Immature natural killer cell (primary cell): ENCODE results near the gene KLF9. TPM values are rescaled to one million over a fixed set of nuclear protein-coding genes. Genes with fewer than 3 reads are reported as not detected.

Experiments used
- DNase-seq, 3 donors: peaks; one replicate each; pipeline ENCODE4 v3.0.0; 2022; ENCODE audit warnings: mixed read lengths in 1 of 3
- H3K27ac Mint-ChIP-seq, 6 donors: one replicate each; pipeline ENCODE4 v1.8.0; 2020; ENCODE audit warnings: mixed read lengths in 6 of 6, mild to moderate bottlenecking in 5 of 6, inconsistent platforms in 4 of 6, moderate library complexity in 3 of 6
- H3K27me3 Mint-ChIP-seq, 3 donors: one replicate each; pipeline ENCODE4 v1.8.0; 2020 to 2021; ENCODE audit warnings: low read depth in 3 of 3, mild to moderate bottlenecking in 3 of 3, mixed read lengths in 3 of 3, moderate library complexity in 3 of 3, inconsistent platforms in 1 of 3
- H3K36me3 Mint-ChIP-seq, 3 donors: one replicate each; pipeline ENCODE4 v1.8.0; 2020; ENCODE audit warnings: mixed read lengths in 3 of 3, inconsistent platforms in 2 of 3, mild to moderate bottlenecking in 2 of 3
- H3K4me1 Mint-ChIP-seq, 2 donors: one replicate each; pipeline ENCODE4 v1.8.0; 2020; ENCODE audit warnings: inconsistent platforms in 2 of 2, mild to moderate bottlenecking in 2 of 2, mixed read lengths in 2 of 2, moderate library complexity in 1 of 2
- H3K4me3 Mint-ChIP-seq, 5 donors: one replicate each; pipeline ENCODE4 v1.8.0; 2020; ENCODE audit warnings: mild to moderate bottlenecking in 5 of 5, mixed read lengths in 5 of 5, inconsistent platforms in 3 of 5, moderate library complexity in 3 of 5
- H3K9me3 Mint-ChIP-seq, 6 donors: one replicate each; pipeline ENCODE4 v1.8.0; 2020; ENCODE audit warnings: mild to moderate bottlenecking in 6 of 6, mixed read lengths in 6 of 6, inconsistent platforms in 4 of 6, moderate library complexity in 3 of 6
- polyA plus RNA-seq, 3 donors: library from polyadenylated mRNA; unstranded; fragments of 300-500 nt; fragmentation: Illumina TruSeq; gene quantifications; one replicate each; pipeline ENCODE4 v1.2.3, GENCODE V29; 2021

The KLF9 gene
- polyA plus RNA-seq, 3 donors from 2014 or later = 1.1 to 3.0 (median 1.3) TPM

DNA sequence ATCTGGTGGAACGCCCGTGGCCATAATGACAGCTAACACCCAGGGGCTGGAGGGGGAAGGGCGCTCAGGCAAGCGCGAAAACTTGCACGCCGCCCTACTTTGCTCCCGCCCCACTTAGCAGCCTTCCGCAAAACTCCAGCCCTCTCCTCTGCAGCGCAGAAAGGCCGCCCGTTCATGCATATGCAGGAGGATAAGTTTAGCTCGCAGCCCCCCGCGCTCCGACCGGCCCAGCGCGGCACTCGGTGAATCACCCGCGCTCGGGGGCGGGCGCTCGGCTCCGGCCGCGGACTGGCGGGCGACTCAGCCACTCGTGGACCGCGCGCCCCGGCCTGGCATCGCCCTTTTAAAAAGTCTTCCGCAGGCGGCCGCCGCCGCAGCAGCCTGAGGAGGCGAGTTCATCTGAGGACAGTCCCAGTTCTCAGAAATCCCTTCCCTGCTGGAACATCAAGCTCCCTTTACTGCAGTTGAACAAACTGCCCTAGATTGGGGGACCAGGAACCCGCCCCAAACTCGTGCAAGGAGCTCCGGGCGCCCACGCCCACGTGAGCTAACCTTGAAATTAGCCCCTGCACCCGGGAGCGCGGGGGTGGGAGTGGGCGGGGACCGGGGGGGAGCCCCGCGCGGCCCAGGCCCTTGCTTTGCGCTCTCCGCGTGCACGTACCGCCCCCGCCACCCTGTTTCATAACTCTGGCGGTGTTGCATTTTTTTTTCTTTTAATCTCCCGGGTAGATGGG is 4.5 kb upstream of the KLF9 start:
- Mint-ChIP-seq H3K4me3 (peak overlapping the region; percentile 86 to 99 (median 96)), H3K9me3 (no peaks in the 10 kb centered on the region), H3K4me1 (peaks cover 55 to 61% of the 10 kb centered on the region in 2 donors), H3K27me3 (peaks cover 4 to 18% (median 12%) of the 10 kb centered on the region in 3 donors), H3K27ac (peak overlapping the region; percentile 93 to 99 (median 98)), H3K36me3 (no peaks in the 10 kb centered on the region)
- peak; percentile 91 to 92 (median 92) for DNase-seq

DNA sequence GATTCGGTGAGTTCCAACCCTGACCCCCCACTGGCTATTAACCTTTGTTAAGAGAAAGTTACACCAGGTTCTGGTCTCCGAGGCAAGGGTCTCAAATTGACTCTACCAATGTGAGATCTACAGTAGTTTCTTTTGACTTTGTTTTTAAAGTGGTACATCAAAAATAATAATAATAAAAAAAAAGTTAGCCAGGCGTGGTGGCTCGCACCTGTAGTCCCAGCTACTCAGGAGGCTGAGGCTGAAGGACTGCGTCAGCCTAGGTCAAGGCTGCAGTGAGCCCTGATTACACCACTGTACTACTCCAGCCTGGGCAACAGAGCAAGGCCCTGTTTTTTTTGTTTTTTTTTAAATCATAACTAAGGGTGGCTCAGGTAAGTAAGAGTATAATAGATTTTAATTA is 1.0 kb upstream of the KLF9 start:
- Mint-ChIP-seq H3K27ac (no peak overlapping the region), H3K36me3 (no peaks in the 10 kb centered on the region), H3K4me3 (no peak overlapping the region), H3K27me3 (peaks cover 22 to 43% (median 35%) of the 10 kb centered on the region in 3 donors), H3K9me3 (no peaks in the 10 kb centered on the region), H3K4me1 (peaks cover 51% of the 10 kb centered on the region in 2 donors)
- no peak for DNase-seq

DNA sequence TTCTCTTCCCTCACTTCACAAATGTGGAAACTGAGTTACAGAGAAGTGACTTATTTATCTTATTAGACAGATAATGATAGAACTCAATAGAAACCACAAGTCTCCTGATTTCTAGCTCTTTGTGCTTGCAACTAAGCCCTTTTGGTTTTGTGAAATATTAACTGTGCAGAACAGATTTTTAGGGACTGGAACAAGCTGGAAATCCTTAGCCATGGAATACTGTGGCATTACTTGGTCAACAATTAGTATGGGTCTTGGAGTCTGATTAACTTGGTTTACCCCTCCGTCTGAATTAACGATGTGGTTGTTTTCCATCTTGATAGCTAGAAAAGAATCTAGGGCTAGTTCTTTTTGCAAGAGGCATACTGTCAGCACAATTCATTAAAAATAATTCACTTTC is 584 bp upstream of the KLF9 start:
- Mint-ChIP-seq H3K27me3 (peaks cover 22 to 42% (median 35%) of the 10 kb centered on the region in 3 donors), H3K4me1 (peaks cover 53% of the 10 kb centered on the region in 2 donors), H3K27ac (peak overlapping the region; percentile 99 to 100 (median 99)), H3K36me3 (no peaks in the 10 kb centered on the region), H3K9me3 (no peaks in the 10 kb centered on the region), H3K4me3 (peak overlapping the region in 1 of 5 donors; percentile 99)
- DNase-seq = no peak

DNA sequence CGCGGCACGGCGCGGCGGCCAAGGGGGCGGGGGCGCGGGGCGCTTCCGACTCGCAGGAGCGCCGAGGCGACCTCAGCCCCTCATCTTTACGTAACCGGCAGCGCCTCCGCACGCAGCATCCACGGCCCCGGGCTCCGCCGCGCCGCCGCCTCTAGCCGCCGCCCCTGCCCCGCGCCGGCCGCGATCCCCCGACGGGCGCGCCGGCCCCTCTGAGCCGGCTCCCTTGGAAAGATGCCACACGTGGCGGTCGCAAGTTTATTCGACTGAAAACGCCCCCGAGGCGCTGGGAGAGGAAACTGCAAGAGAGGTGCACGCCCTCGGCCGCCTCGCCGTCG is 1.0 kb downstream of the KLF9 start:
- Mint-ChIP-seq H3K36me3 (no peaks in the 10 kb centered on the region), H3K4me3 (peak overlapping the region; percentile 95 to 99 (median 98)), H3K4me1 (peaks cover 50 to 53% of the 10 kb centered on the region in 2 donors), H3K27me3 (peaks cover 19 to 30% (median 25%) of the 10 kb centered on the region in 3 donors), H3K27ac (peak overlapping the region; percentile 99 to 100 (median 99)), H3K9me3 (no peaks in the 10 kb centered on the region)
- DNase-seq = no peak

DNA sequence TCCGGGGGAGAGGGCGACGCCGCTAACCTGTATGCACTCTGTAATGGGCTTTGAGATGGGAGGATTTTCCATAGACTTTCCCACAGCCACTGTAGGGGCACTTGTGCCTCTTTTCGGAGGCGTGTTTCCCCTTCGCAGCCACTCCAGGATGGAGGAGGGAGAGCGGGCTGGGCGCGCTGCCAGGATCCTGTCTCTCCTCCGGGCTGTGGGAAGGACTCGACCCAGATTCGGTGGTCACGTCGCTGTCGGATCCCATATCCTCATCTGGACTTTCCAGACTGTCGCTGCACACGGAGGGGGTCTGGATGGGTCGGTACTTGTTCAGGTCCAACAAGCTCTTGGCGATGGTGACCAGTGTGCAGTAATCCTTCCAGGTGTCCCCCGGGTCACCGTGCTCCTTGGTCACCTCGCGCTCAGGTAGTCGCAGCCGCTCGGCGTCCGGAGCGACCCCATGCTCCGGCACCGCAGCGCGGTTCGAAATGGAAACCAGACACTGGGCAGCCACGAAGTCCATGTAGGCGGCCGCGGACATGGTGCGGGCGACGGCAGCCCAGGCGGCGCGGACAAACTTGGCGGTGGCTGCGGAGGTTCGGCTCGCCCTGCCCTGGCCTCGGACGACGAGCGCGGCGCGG is 1.5 kb downstream of the KLF9 start:
- Mint-ChIP-seq H3K4me3 (peak overlapping the region; percentile 95 to 99 (median 98)), H3K27me3 (peaks cover 19 to 30% (median 25%) of the 10 kb centered on the region in 3 donors), H3K36me3 (no peaks in the 10 kb centered on the region), H3K27ac (peak overlapping the region; percentile 94 to 99 (median 97)), H3K9me3 (no peaks in the 10 kb centered on the region), H3K4me1 (peaks cover 52 to 53% of the 10 kb centered on the region in 2 donors)
- DNase-seq = peak in 2 of 3 donors; percentile 43

DNA sequence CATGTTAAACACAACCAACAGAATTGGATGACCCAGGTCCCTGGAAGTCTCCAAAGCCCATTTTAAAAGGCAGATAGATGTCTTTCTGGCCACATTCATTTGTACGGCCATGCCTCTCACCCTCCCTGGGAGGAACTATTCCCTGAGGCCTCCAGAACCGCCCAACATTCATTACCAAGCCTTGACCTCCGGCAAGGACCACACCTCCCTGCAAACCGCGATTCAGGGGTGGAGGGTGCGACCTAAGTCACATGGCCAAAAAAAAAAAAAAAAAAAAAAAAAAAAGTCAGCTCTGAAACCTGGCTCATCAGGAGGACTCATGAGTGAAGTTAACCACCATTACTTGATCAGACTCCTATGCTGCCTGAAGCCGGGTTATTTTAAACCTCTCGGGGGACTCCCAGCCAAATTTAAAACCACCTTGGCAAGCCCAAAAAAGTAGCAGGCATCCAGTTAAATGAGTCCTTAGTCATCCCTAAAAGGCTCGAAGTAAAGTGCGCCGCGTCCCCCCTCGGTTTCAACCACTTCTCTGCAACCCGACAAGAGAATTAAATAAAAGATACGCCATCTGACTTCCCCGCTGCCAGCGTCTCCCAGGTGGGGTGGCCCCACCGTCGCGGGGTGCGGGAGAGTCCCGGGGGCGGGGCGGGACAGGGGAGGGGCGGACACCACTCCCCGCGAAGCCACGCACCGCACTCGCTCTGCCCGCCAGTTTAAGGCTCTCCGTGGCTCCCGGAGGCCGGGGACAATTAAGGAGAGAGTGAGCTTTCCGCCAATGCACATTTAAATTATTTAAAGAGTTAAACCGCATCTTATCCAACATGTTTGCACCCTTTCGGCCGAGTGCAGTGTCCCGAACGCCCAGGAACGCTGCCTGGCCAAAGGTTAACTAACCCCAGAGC is 2.3 kb downstream of the KLF9 start:
- peak; percentile 61 to 66 (median 62) for DNase-seq
- Mint-ChIP-seq H3K36me3 (no peaks in the 10 kb centered on the region), H3K9me3 (no peaks in the 10 kb centered on the region), H3K4me1 (peaks cover 56 to 58% of the 10 kb centered on the region in 2 donors), H3K27ac (peak overlapping the region; percentile 94 to 99 (median 97)), H3K4me3 (peak overlapping the region; percentile 95 to 99 (median 98)), H3K27me3 (peaks cover 19 to 31% (median 25%) of the 10 kb centered on the region in 3 donors)

DNA sequence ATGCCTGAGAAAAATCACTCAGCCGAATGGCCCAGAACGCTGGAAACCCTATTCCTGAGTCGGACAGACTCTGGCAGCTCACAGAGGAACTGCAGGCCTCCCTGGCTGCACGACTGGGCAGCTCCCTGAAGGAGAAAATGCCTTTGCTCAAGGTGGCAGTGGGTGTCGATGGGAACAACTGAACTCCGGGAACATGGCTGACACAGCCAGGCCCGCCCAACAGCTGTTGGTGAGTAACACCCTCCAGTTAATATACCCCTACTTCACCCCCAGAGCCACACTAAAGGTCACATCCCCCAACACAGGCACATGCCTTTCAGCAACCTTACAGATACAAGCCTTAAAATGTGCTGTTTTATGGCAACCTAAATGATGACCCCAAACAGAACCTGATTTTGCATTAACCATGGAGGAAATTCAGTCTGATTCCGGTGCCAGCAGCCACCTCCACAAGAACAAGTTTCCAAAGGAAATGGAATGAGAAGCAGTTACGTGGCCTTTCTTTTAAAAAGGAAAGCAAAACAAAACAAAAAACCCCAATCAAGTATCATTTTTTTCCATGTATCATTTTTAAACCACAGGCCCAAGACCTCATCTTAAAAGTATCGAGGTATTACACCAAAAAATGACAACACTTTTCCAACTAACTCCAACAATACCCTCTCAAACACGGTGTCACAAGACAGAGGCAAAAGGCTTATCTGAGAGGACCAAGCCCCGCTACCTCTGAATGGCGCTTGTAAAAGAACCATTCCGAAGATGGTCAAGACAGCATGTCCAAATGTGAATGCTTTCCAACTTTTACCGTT is 3.1 kb downstream of the KLF9 start:
- Mint-ChIP-seq H3K27ac (peak overlapping the region; percentile 94 to 99 (median 97)), H3K9me3 (no peaks in the 10 kb centered on the region), H3K4me1 (peaks cover 64% of the 10 kb centered on the region in 2 donors), H3K36me3 (no peaks in the 10 kb centered on the region), H3K4me3 (peak overlapping the region; percentile 95 to 99 (median 98)), H3K27me3 (peaks cover 19 to 33% (median 25%) of the 10 kb centered on the region in 3 donors)
- DNase-seq = peak; percentile 65 to 66 (median 66)

DNA sequence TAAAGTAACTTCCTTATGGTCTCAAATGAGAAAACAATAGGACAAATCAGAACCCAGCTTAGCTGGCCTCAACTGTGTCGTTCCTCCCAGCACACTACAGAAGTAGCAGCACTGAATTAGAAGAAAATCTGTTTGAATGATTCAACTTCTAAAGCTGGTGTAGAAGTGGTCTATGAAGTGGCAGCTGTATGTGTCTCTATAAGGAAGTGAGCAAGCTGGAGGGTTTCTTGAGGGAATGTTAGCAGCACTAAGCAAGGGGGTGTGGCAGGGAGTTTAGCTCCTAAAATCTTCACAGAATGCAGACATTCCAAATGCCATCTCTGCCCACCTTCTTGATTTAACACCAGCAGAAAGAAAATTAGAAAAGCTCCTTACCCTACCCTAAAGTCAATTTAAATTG is 4.1 kb downstream of the KLF9 start:
- no peaks in the 10 kb centered on the region for H3K36me3 Mint-ChIP-seq
- no peaks in the 10 kb centered on the region for H3K9me3 Mint-ChIP-seq
- no peak for DNase-seq
- H3K4me3 Mint-ChIP-seq = peak overlapping the region; percentile 95 to 99 (median 98)
- peaks cover 19 to 33% (median 25%) of the 10 kb centered on the region in 3 donors for H3K27me3 Mint-ChIP-seq
- H3K27ac Mint-ChIP-seq = peak overlapping the region; percentile 94 to 99 (median 97)
- peaks cover 73% of the 10 kb centered on the region in 2 donors for H3K4me1 Mint-ChIP-seq

DNA sequence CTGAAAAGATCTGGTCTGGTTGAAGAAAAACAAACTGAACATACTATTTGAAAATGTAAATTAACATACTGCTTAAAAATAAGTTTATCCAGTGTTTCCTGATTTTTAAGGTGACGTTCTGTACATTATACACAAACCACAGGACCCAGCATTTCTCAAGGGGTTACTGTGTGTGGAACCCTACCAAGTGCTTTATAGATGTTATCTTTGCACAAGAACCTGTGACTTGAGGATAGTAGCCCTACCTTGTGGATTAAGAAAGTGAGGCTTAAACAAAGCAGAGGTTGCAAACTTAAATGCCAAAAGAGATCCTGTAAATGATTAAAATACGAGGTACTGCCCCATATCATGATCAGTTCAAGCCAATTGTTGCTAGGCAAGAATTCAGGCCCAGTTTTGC is 4.7 kb downstream of the KLF9 start:
- no peak for DNase-seq
- H3K27ac Mint-ChIP-seq = peak overlapping the region; percentile 94 to 99 (median 97)
- no peaks in the 10 kb centered on the region for H3K9me3 Mint-ChIP-seq
- H3K4me1 Mint-ChIP-seq = peaks cover 75 to 77% of the 10 kb centered on the region in 2 donors
- H3K36me3 Mint-ChIP-seq = no peaks in the 10 kb centered on the region
- peaks cover 19 to 33% (median 25%) of the 10 kb centered on the region in 3 donors for H3K27me3 Mint-ChIP-seq
- peak overlapping the region; percentile 52 to 99 (median 98) for H3K4me3 Mint-ChIP-seq

DNA sequence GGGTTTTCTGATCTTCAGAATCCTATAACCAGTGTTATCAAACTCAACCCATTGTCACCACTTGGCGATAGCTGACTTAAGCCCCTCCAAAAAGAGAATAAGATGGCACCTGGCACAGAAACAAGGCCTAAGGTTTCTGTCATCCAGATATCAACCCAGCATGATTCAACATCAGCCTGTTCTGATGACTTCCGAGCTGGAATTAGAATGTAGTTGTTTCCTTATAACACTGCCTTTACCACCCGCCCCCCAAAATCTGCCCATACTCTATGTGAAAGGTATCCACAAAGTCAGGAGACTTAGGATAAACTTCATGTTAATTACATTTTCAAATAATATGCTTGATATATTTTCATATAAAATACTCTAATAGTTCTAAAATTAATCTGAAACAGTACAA is 5.2 kb downstream of the KLF9 start:
- H3K4me3 Mint-ChIP-seq = no peak overlapping the region
- peaks cover 70 to 72% of the 10 kb centered on the region in 2 donors for H3K4me1 Mint-ChIP-seq
- H3K27ac Mint-ChIP-seq = no peak overlapping the region
- H3K9me3 Mint-ChIP-seq = no peaks in the 10 kb centered on the region
- no peaks in the 10 kb centered on the region for H3K36me3 Mint-ChIP-seq
- peaks cover 19 to 31% (median 25%) of the 10 kb centered on the region in 3 donors for H3K27me3 Mint-ChIP-seq
- DNase-seq = no peak

DNA sequence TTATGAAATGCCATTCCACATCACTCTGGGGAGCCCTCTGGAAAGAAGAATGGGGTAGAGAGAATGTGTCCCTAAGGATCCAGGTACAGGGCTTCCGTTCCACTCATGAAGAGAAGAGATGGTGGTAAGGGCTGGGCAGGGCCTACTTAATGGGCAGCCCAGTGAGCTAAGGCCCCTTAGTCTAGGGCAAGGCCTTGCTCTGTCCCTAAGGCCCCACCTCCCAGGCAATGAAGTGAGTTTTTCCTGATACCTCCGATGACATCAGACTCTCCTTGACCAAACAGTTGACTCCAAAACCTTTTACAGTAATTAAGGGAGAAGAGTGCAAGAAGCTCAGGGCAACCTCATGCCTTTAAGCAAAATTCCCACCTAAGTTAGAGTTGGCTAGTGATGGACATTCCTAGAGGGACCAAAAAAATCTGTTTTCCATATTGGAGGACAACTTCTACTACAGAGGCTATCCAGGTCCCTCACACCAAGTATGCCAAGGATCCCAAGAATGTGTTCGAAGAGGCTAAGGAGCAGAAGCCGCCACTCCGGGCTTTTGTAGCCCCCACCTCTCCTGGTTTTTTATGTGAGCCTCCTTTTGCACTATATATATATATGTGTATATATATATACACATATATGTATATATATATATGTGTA is 5.9 kb downstream of the KLF9 start:
- Mint-ChIP-seq H3K36me3 (no peaks in the 10 kb centered on the region), H3K9me3 (no peaks in the 10 kb centered on the region), H3K27ac (peak overlapping the region in 3 of 6 donors; percentile 17 to 59 (median 24)), H3K4me3 (no peak overlapping the region), H3K27me3 (peaks cover 17 to 24% (median 19%) of the 10 kb centered on the region in 3 donors), H3K4me1 (peaks cover 70 to 74% of the 10 kb centered on the region in 2 donors)
- DNase-seq = no peak

DNA sequence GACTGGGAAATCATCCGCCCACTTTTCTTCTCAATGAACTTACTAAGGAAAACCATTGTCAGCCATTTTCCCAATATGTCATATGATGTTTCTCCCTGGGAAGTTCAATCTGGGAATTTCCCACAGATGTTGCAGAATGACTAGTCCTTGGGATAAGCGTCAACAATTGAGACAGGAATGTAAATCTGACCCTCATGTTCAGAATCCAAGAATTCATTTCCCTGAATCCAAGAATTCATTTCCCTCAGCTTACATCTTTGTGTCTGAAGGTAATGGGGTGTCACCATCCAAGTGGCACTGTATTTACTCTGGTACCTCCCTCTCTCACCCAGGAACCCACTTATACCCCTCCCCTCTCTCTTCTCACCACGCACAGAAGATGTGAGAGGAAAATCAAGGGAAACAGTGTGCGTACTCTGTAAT is 7.4 kb downstream of the KLF9 start:
- Mint-ChIP-seq H3K4me3 (peak overlapping the region in 3 of 5 donors; percentile 12 to 36 (median 18)), H3K4me1 (peaks cover 75 to 83% of the 10 kb centered on the region in 2 donors), H3K27me3 (peaks cover 9 to 15% (median 11%) of the 10 kb centered on the region in 3 donors), H3K9me3 (no peaks in the 10 kb centered on the region), H3K36me3 (no peaks in the 10 kb centered on the region), H3K27ac (peak overlapping the region; percentile 13 to 94 (median 89))
- DNase-seq = no peak
